Measurements from ENCODE around the gene HOXD10.

Gene HOXD10

GRCh38 chr2:176079831-176080539 is 36.6 kb upstream of the HOXD10 start:
- TF ChIP-seq REST (IDR thresholded peaks at IDR 0.05; ENCODE audit: low read depth) (no peak), ZBTB7A (IDR thresholded peaks at IDR 0.05; ENCODE audit: low read depth) (peak; percentile 98), RAD21 (IDR thresholded peaks at IDR 0.05; ENCODE audit: low read depth) (peak; percentile 42; the same call in 1 of the 2 replicates)

GRCh38 chr2:176080540-176081375 is 35.8 kb upstream of the HOXD10 start:
- TF ChIP-seq ZBTB7A (IDR thresholded peaks at IDR 0.05; ENCODE audit: low read depth), result no peak
- no peak for TF ChIP-seq TAF1 (IDR thresholded peaks at IDR 0.05; ENCODE audit: low read depth)
- TF ChIP-seq NFIC (IDR thresholded peaks at IDR 0.05), result no peak
- TF ChIP-seq EGR1 (IDR thresholded peaks at IDR 0.05), result peak; percentile 35; the same call in 1 of the 2 replicates
- no peak for TF ChIP-seq CEBPB (IDR thresholded peaks at IDR 0.05)
- no peak for TF ChIP-seq FOXM1 (IDR thresholded peaks at IDR 0.05; ENCODE audit: borderline replicate concordance, low read depth)
- peak; percentile 97 for TF ChIP-seq MAX (IDR thresholded peaks at IDR 0.05)
- TF ChIP-seq EP300 (IDR thresholded peaks at IDR 0.05; ENCODE audit: borderline replicate concordance), result no peak
- no peak for TF ChIP-seq YY1 (IDR thresholded peaks at IDR 0.05; ENCODE audit: low read depth)
- TF ChIP-seq REST (IDR thresholded peaks at IDR 0.05; ENCODE audit: low read depth), result no peak
- peak; percentile 58 for TF ChIP-seq USF1 (IDR thresholded peaks at IDR 0.05)
- TF ChIP-seq TCF12 (IDR thresholded peaks at IDR 0.05; ENCODE audit: low read depth), result no peak; the same call in 1 of the 2 replicates
- no peak for TF ChIP-seq TEAD4 (IDR thresholded peaks at IDR 0.05)
- no peak for TF ChIP-seq CREB1 (IDR thresholded peaks at IDR 0.05; ENCODE audit: low read depth)
- no peak for TF ChIP-seq RAD21 (IDR thresholded peaks at IDR 0.05; ENCODE audit: low read depth)

- no peak for TF ChIP-seq EGR1 (IDR thresholded peaks at IDR 0.05)
- no peak for TF ChIP-seq USF1 (IDR thresholded peaks at IDR 0.05)
- TF ChIP-seq CREB1 (IDR thresholded peaks at IDR 0.05; ENCODE audit: low read depth), result no peak
- no peak for TF ChIP-seq NFIC (IDR thresholded peaks at IDR 0.05)
- TF ChIP-seq EP300 (IDR thresholded peaks at IDR 0.05; ENCODE audit: borderline replicate concordance), result no peak
- TF ChIP-seq CEBPB (IDR thresholded peaks at IDR 0.05), result no peak
- TF ChIP-seq TCF12 (IDR thresholded peaks at IDR 0.05; ENCODE audit: low read depth), result no peak
- TF ChIP-seq FOXM1 (IDR thresholded peaks at IDR 0.05; ENCODE audit: borderline replicate concordance, low read depth), result no peak
- TF ChIP-seq RAD21 (IDR thresholded peaks at IDR 0.05; ENCODE audit: low read depth), result no peak
- TF ChIP-seq REST (IDR thresholded peaks at IDR 0.05; ENCODE audit: low read depth), result no peak
- TF ChIP-seq TEAD4 (IDR thresholded peaks at IDR 0.05), result no peak
These were observed 35.2 kb upstream of the HOXD10 start for GRCh38 chr2:176081376-176081836.

- no peak for TF ChIP-seq EP300 (IDR thresholded peaks at IDR 0.05; ENCODE audit: borderline replicate concordance)
- no peak for TF ChIP-seq YY1 (IDR thresholded peaks at IDR 0.05; ENCODE audit: low read depth)
- TF ChIP-seq CREB1 (IDR thresholded peaks at IDR 0.05; ENCODE audit: low read depth), result no peak
- TF ChIP-seq EGR1 (IDR thresholded peaks at IDR 0.05), result no peak
- TF ChIP-seq REST (IDR thresholded peaks at IDR 0.05; ENCODE audit: low read depth), result no peak
- TF ChIP-seq MAX (IDR thresholded peaks at IDR 0.05), result no peak
- no peak for TF ChIP-seq FOXM1 (IDR thresholded peaks at IDR 0.05; ENCODE audit: borderline replicate concordance, low read depth)
- no peak for TF ChIP-seq NFIC (IDR thresholded peaks at IDR 0.05)
- no peak for TF ChIP-seq TEAD4 (IDR thresholded peaks at IDR 0.05)
- no peak for TF ChIP-seq RAD21 (IDR thresholded peaks at IDR 0.05; ENCODE audit: low read depth)
- no peak for TF ChIP-seq TCF12 (IDR thresholded peaks at IDR 0.05; ENCODE audit: low read depth)
These were observed 34.6 kb upstream of the HOXD10 start for GRCh38 chr2:176081837-176082524.
